ENCODE data around the gene FUT4.

GRCh38 chr11:94583213-94583865 lies 39.6 kb downstream of the FUT4 start:
- TF ChIP-seq CTCF (conservative IDR thresholded peaks at IDR 0.05; ENCODE audit: low read length): no peak
- no peak for TF ChIP-seq EZH2phosphoT487 (IDR thresholded peaks at IDR 0.05; ENCODE audit: borderline replicate concordance, low read depth, low read length)

All from OCI-LY7 (cell line).